Suprapubic skin (tissue), 4 donors: ENCODE results near the gene ACSM4. TPM values are rescaled to one million over a fixed set of nuclear protein-coding genes. Genes with fewer than 3 reads are reported as not detected.
"Not testable (repeated sequence)": the region's sequence is repeated elsewhere in the genome, so short reads cannot be mapped to it uniquely, and the experiment has no call there.

ENCODE experiments used
- DNase-seq, 2 donors: peaks; one replicate each; pipeline ENCODE4 v3.0.0-alpha.2; 2019; ENCODE audit warnings: low spot score in 2 of 2
- H3K27ac ChIP-seq: fragments of 200-600 bp; sonication (generic); one replicate; pipeline ENCODE4 v1.5.1; 2019
- H3K27me3 ChIP-seq: fragments of 200-600 bp; sonication (generic); one replicate; pipeline ENCODE4 v1.5.1; 2019
- H3K36me3 ChIP-seq: fragments of 200-600 bp; sonication (generic); one replicate; pipeline ENCODE4 v1.5.1; 2019
- H3K4me1 ChIP-seq: fragments of 200-600 bp; sonication (generic); one replicate; pipeline ENCODE4 v1.5.1; 2019
- H3K4me3 ChIP-seq: fragments of 200-600 bp; sonication (generic); one replicate; pipeline ENCODE4 v1.5.1; 2019; ENCODE audit warnings: mild to moderate bottlenecking
- H3K9me3 ChIP-seq: fragments of 200-600 bp; sonication (generic); one replicate; pipeline ENCODE4 v1.5.1; 2019
- CTCF ChIP-seq, 2 donors: fragments of 200-600 bp in 1 of 2; fragments of 450-650 bp in 1 of 2; sonication (generic) in 1 of 2; IDR thresholded peaks; one replicate each; pipeline ENCODE4 v1.5.1; 2016 to 2019; ENCODE audit warnings: antibody characterized with exemption in 2 of 2, mild to moderate bottlenecking in 1 of 2, moderate library complexity in 1 of 2
- EP300 ChIP-seq: sonication (generic); formaldehyde crosslinking; IDR thresholded peaks from one replicate; pipeline ENCODE4 v1.6.1; 2017; ENCODE audit warnings: antibody characterized with exemption
- POLR2A ChIP-seq, 2 donors: fragments of 450-650 bp; IDR thresholded peaks; one replicate each; pipeline ENCODE4 v1.6.1; 2017; ENCODE audit warnings: antibody characterized with exemption in 2 of 2, mild to moderate bottlenecking in 2 of 2, moderate library complexity in 2 of 2
- POLR2AphosphoS5 ChIP-seq, 3 donors: sonication (generic); formaldehyde crosslinking; IDR thresholded peaks; one replicate each; pipeline ENCODE4 v1.6.1; 2017; ENCODE audit warnings: antibody characterized with exemption in 3 of 3
- whole genome bisulfite sequencing: methylation state at CpG from one replicate; pipeline ENCODE4 v1.1.5; 2018; 5-methylcytosine and 5-hydroxymethylcytosine counted together
- total RNA-seq, 4 donors: library from RNA; depleted of rRNA; stranded (reverse); fragments of >200 nt; gene quantifications; one replicate each; pipeline ENCODE4 v1.1.0, GENCODE V29; 2016

The ACSM4 gene
- total RNA-seq, 4 donors from 2014 or later: not detected

- H3K4me1 ChIP-seq: no peaks in the 10 kb centered on the region
- TF ChIP-seq EP300: no peak
- H3K36me3 ChIP-seq: no peaks in the 10 kb centered on the region
- H3K4me3 ChIP-seq: no peak overlapping the region
- DNase-seq: no peak
- H3K9me3 ChIP-seq: no peaks in the 10 kb centered on the region
- no peak overlapping the region for H3K27ac ChIP-seq
- WGBS: 94% methylated on average over 4 of the region's 4 CpGs
- peaks cover 3% of the 10 kb centered on the region for H3K27me3 ChIP-seq
Observed at GRCh38 chr12:7310070-7310469, 6.2 kb downstream of the ACSM4 start.

- H3K4me1 ChIP-seq: no peaks in the 10 kb centered on the region
- no peak overlapping the region for H3K27ac ChIP-seq
- no peaks in the 10 kb centered on the region for H3K9me3 ChIP-seq
- no peak for TF ChIP-seq CTCF (IDR thresholded peaks at IDR 0.05)
- TF ChIP-seq POLR2AphosphoS5 (IDR thresholded peaks at IDR 0.05): no peak
- no peak for TF ChIP-seq EP300
- TF ChIP-seq POLR2A (IDR thresholded peaks at IDR 0.05): no peak
- no peaks in the 10 kb centered on the region for H3K27me3 ChIP-seq
- WGBS: 90% methylated on average over 2 of the region's 2 CpGs
- H3K36me3 ChIP-seq: no peaks in the 10 kb centered on the region
- DNase-seq: no peak
- H3K4me3 ChIP-seq: no peak overlapping the region
Observed at GRCh38 chr12:7319930-7320329, 16.1 kb downstream of the ACSM4 start.

- H3K4me3 ChIP-seq: no peak overlapping the region
- no peak overlapping the region for H3K27ac ChIP-seq
- 77% methylated on average over 2 of the region's 2 CpGs for WGBS
- TF ChIP-seq POLR2A (IDR thresholded peaks at IDR 0.05) (no peak), CTCF (IDR thresholded peaks at IDR 0.05) (no peak), POLR2AphosphoS5 (IDR thresholded peaks at IDR 0.05) (no peak)
- no peaks in the 10 kb centered on the region for H3K4me1 ChIP-seq
- H3K27me3 ChIP-seq: no peaks in the 10 kb centered on the region
- DNase-seq: no peak
- no peaks in the 10 kb centered on the region for H3K9me3 ChIP-seq
- no peaks in the 10 kb centered on the region for H3K36me3 ChIP-seq
Observed at GRCh38 chr12:7321624-7322023, 17.8 kb downstream of the ACSM4 start.

- no peak overlapping the region for H3K27ac ChIP-seq
- no peaks in the 10 kb centered on the region for H3K36me3 ChIP-seq
- no peak overlapping the region for H3K4me3 ChIP-seq
- H3K27me3 ChIP-seq: no peaks in the 10 kb centered on the region
- no peak for TF ChIP-seq CTCF (IDR thresholded peaks at IDR 0.05)
- no peak for TF ChIP-seq POLR2A (IDR thresholded peaks at IDR 0.05)
- no peak for TF ChIP-seq EP300
- no peak for TF ChIP-seq POLR2AphosphoS5 (IDR thresholded peaks at IDR 0.05)
- H3K4me1 ChIP-seq: no peaks in the 10 kb centered on the region
- DNase-seq: no peak
- WGBS: 88% methylated on average over 5 of the region's 5 CpGs
- H3K9me3 ChIP-seq: no peaks in the 10 kb centered on the region
Observed at GRCh38 chr12:7322599-7322998, 18.7 kb downstream of the ACSM4 start.

GRCh38 chr12:7324176-7324575, 20.3 kb downstream of the ACSM4 start:
- H3K9me3 ChIP-seq: no peaks in the 10 kb centered on the region
- H3K27ac ChIP-seq: no peak overlapping the region
- DNase-seq: no peak
- 84% methylated on average over 5 of the region's 5 CpGs for WGBS
- H3K27me3 ChIP-seq: no peaks in the 10 kb centered on the region
- H3K4me3 ChIP-seq: no peak overlapping the region
- no peaks in the 10 kb centered on the region for H3K36me3 ChIP-seq
- no peaks in the 10 kb centered on the region for H3K4me1 ChIP-seq
- TF ChIP-seq CTCF (IDR thresholded peaks at IDR 0.05) (no peak), EP300 (no peak), POLR2AphosphoS5 (IDR thresholded peaks at IDR 0.05) (no peak), POLR2A (IDR thresholded peaks at IDR 0.05) (no peak)

GRCh38 chr12:7327918-7328317, 24.0 kb downstream of the ACSM4 start:
- TF ChIP-seq CTCF (IDR thresholded peaks at IDR 0.05): no peak
- no peak for TF ChIP-seq EP300
- no peak for TF ChIP-seq POLR2A (IDR thresholded peaks at IDR 0.05)
- no peak for TF ChIP-seq POLR2AphosphoS5 (IDR thresholded peaks at IDR 0.05)
- no peak for DNase-seq
- peaks cover 4% of the 10 kb centered on the region for H3K9me3 ChIP-seq
- no peaks in the 10 kb centered on the region for H3K36me3 ChIP-seq
- no peak overlapping the region for H3K4me3 ChIP-seq
- WGBS: 68% methylated on average over 7 of the region's 7 CpGs
- H3K27me3 ChIP-seq: no peaks in the 10 kb centered on the region
- H3K27ac ChIP-seq: no peak overlapping the region
- H3K4me1 ChIP-seq: no peaks in the 10 kb centered on the region

GRCh38 chr12:7337790-7338189, 33.9 kb downstream of the ACSM4 start:
- 81% methylated on average over 5 of the region's 5 CpGs for WGBS
- H3K4me3 ChIP-seq, H3K9me3 ChIP-seq, H3K36me3 ChIP-seq, H3K4me1 ChIP-seq, H3K27ac ChIP-seq, DNase-seq, H3K27me3 ChIP-seq: not testable (repeated sequence)
